C4-2B (cell line): ENCODE results near the gene GRK5.

ENCODE experiments used
- CTCF ChIP-seq: fragments of 450-650 bp; conservative IDR thresholded peaks from 2 replicates; pipeline ENCODE4 v1.5.1; 2017; ENCODE audit warnings: mild to moderate bottlenecking
- ZFX ChIP-seq: fragments of 450-650 bp; IDR thresholded peaks from 2 replicates; pipeline ENCODE4 v1.6.1; 2017

GRCh38 chr10:119210633-119211032 lies 3.3 kb downstream of the GRK5 start:
- TF ChIP-seq CTCF: no peak
- no peak for TF ChIP-seq ZFX
